ENCODE results near the gene ARL15. TPM values are rescaled to one million over a fixed set of nuclear protein-coding genes. Genes with fewer than 3 reads are reported as not detected.

The ARL15 gene
- total RNA-seq, 1 donor from 2014 or later, result 102 TPM

- Mint-ChIP-seq H3K27me3 (ENCODE audit: unreplicated experiment) (peaks cover 2% of the 10 kb centered on the region), H3K9me3 (ENCODE audit: unreplicated experiment) (no peaks in the 10 kb centered on the region), H3K36me3 (ENCODE audit: low read depth, unreplicated experiment) (peaks cover 4% of the 10 kb centered on the region), H3K4me3 (ENCODE audit: unreplicated experiment) (no peak overlapping the region), H3K27ac (ENCODE audit: unreplicated experiment) (no peak overlapping the region), H3K4me1 (ENCODE audit: unreplicated experiment) (peaks cover 4% of the 10 kb centered on the region)
- TF ChIP-seq CTCF (IDR thresholded peaks at IDR 0.05; ENCODE audit: unreplicated experiment), result no peak
- DNase-seq (ENCODE audit: low spot score), result no peak
Observed at GRCh38 chr5:53908757-53909156, 401.6 kb downstream of the ARL15 start.

- Mint-ChIP-seq H3K27me3 (ENCODE audit: unreplicated experiment) (peaks cover 2% of the 10 kb centered on the region), H3K4me3 (ENCODE audit: unreplicated experiment) (no peak overlapping the region), H3K4me1 (ENCODE audit: unreplicated experiment) (peaks cover 4% of the 10 kb centered on the region), H3K9me3 (ENCODE audit: unreplicated experiment) (no peaks in the 10 kb centered on the region), H3K36me3 (ENCODE audit: low read depth, unreplicated experiment) (peaks cover 4% of the 10 kb centered on the region), H3K27ac (ENCODE audit: unreplicated experiment) (no peak overlapping the region)
- DNase-seq (ENCODE audit: low spot score), result no peak
- no peak for TF ChIP-seq CTCF (IDR thresholded peaks at IDR 0.05; ENCODE audit: unreplicated experiment)
Observed at GRCh38 chr5:53907827-53908226, 402.5 kb downstream of the ARL15 start.

GRCh38 chr5:53906736-53907135 is 403.6 kb downstream of the ARL15 start:
- no peak for DNase-seq (ENCODE audit: low spot score)
- Mint-ChIP-seq H3K36me3 (ENCODE audit: low read depth, unreplicated experiment) (no peaks in the 10 kb centered on the region), H3K4me1 (ENCODE audit: unreplicated experiment) (no peaks in the 10 kb centered on the region), H3K4me3 (ENCODE audit: unreplicated experiment) (no peak overlapping the region), H3K27me3 (ENCODE audit: unreplicated experiment) (no peaks in the 10 kb centered on the region), H3K27ac (ENCODE audit: unreplicated experiment) (no peak overlapping the region), H3K9me3 (ENCODE audit: unreplicated experiment) (no peaks in the 10 kb centered on the region)
- TF ChIP-seq CTCF (IDR thresholded peaks at IDR 0.05; ENCODE audit: unreplicated experiment), result no peak

GRCh38 chr5:53902296-53902907 is 408.0 kb downstream of the ARL15 start:
- no peak for DNase-seq (ENCODE audit: low spot score)
- TF ChIP-seq CTCF (IDR thresholded peaks at IDR 0.05; ENCODE audit: unreplicated experiment), result no peak
- Mint-ChIP-seq H3K36me3 (ENCODE audit: low read depth, unreplicated experiment) (no peaks in the 10 kb centered on the region), H3K9me3 (ENCODE audit: unreplicated experiment) (no peaks in the 10 kb centered on the region), H3K4me1 (ENCODE audit: unreplicated experiment) (no peaks in the 10 kb centered on the region), H3K27ac (ENCODE audit: unreplicated experiment) (no peak overlapping the region), H3K4me3 (ENCODE audit: unreplicated experiment) (no peak overlapping the region), H3K27me3 (ENCODE audit: unreplicated experiment) (no peaks in the 10 kb centered on the region)

GRCh38 chr5:53900677-53901076 is 409.7 kb downstream of the ARL15 start:
- TF ChIP-seq CTCF (IDR thresholded peaks at IDR 0.05; ENCODE audit: unreplicated experiment), result no peak
- DNase-seq (ENCODE audit: low spot score), result no peak
- H3K4me1 Mint-ChIP-seq (ENCODE audit: unreplicated experiment), result no peaks in the 10 kb centered on the region

More at GRCh38 chr5:53900677-53901076, 409.7 kb downstream of the ARL15 start:
- Mint-ChIP-seq H3K4me3 (ENCODE audit: unreplicated experiment) (no peak overlapping the region), H3K27ac (ENCODE audit: unreplicated experiment) (no peak overlapping the region), H3K27me3 (ENCODE audit: unreplicated experiment) (peaks cover 4% of the 10 kb centered on the region), H3K36me3 (ENCODE audit: low read depth, unreplicated experiment) (no peaks in the 10 kb centered on the region), H3K9me3 (ENCODE audit: unreplicated experiment) (no peaks in the 10 kb centered on the region)

Measured in endothelial cell (in vitro differentiated cells).